Endothelial cell of umbilical vein (primary cell): Measurements from ENCODE around the gene DDHD1. TPM values are rescaled to one million over a fixed set of nuclear protein-coding genes. Genes with fewer than 3 reads are reported as not detected.

ENCODE experiments used
- BruUV-seq: library from RNA; stranded (reverse); fragments of 400-500 nt; replicated peaks from 2 replicates; lab custom pipeline; 2021; lab: Mats Ljungman, UMichigan
- CTCF ChIA-PET: fragments of 300-600, 350-600 bp; sonication (Branson Sonifier 250); formaldehyde crosslinking; loops from one replicate; lab custom pipeline; 2021; ENCODE audit warnings: antibody characterized with exemption, inconsistent platforms; lab: Charles Lee
- POLR2A ChIA-PET: fragments of 300-600, 350-600 bp; sonication (Branson Sonifier 250); formaldehyde crosslinking; loops from one replicate; lab custom pipeline; 2021; ENCODE audit warnings: antibody characterized with exemption, inconsistent platforms; lab: Charles Lee
- DNase-seq: peaks from one replicate; pipeline ENCODE4 v3.0.0-alpha.2; 2011; ENCODE audit warnings: low read depth, low spot score
- FAIRE-seq: peaks from 2 replicates; lab custom pipeline; 2011; peaks lifted over from hg19 to GRCh38; lab: Jason Lieb, UNC
- H2AFZ ChIP-seq: 2 replicates; pipeline ENCODE4 v1.6.0; 2012; ENCODE audit warnings: low read depth, low read length, control low read depth, inconsistent platforms
- H3K27ac ChIP-seq: 2 replicates; pipeline ENCODE4 v1.5.1; 2011; ENCODE audit warnings: low read depth, mild to moderate bottlenecking, control low read depth, low read length, moderate library complexity; ENCODE audit not compliant: insufficient read depth
- H3K27me3 ChIP-seq, 2 experiments: 2 replicates each; pipeline versions ENCODE4 v1.6.0 to v1.6.1; 2011; ENCODE audit warnings: low read length in 2 of 2, mixed read lengths in 1 of 2; ENCODE audit not compliant: control insufficient read depth in 2 of 2, insufficient read depth in 2 of 2
- H3K36me3 ChIP-seq, 2 experiments: 2 replicates in 1 of 2; 3 replicates in 1 of 2; pipeline ENCODE4 v1.5.1; 2011; ENCODE audit warnings: low read length in 2 of 2, mild to moderate bottlenecking in 1 of 2, moderate library complexity in 1 of 2; ENCODE audit not compliant: control insufficient read depth in 2 of 2, insufficient read depth in 2 of 2; ENCODE audit errors: extremely low read depth in 1 of 2
- H3K4me1 ChIP-seq: 3 replicates; pipeline ENCODE4 v1.5.1; 2011; ENCODE audit warnings: mild to moderate bottlenecking, low read length; ENCODE audit not compliant: control insufficient read depth, insufficient read depth; ENCODE audit errors: extremely low read depth
- H3K4me2 ChIP-seq: 2 replicates; pipeline ENCODE4 v1.6.1; 2011; ENCODE audit warnings: low read length, control low read depth, mixed read lengths; ENCODE audit not compliant: insufficient read depth
- H3K4me3 ChIP-seq, 3 experiments: fragments of 200-600 bp in 1 of 3; sonication (generic), shearing (Covaris generic) in 1 of 3; replicated peaks in 1 of 3; 2 replicates each; pipeline ENCODE4 v1.5.1; 2011 to 2016; ENCODE audit warnings: control low read depth in 3 of 3, low read length in 3 of 3, mild to moderate bottlenecking in 2 of 3, inconsistent platforms in 1 of 3, low read depth in 1 of 3, moderate library complexity in 1 of 3; ENCODE audit not compliant: insufficient read depth in 1 of 3
- H3K79me2 ChIP-seq: 2 replicates; pipeline ENCODE4 v1.6.0; 2012; ENCODE audit warnings: low read length, inconsistent platforms; ENCODE audit not compliant: control insufficient read depth, insufficient read depth
- H3K9ac ChIP-seq: replicated peaks from 2 replicates; pipeline ENCODE3; 2011; ENCODE audit warnings: low read length, control low read depth; ENCODE audit not compliant: insufficient read depth; ENCODE audit errors: extremely low read depth
- H3K9me1 ChIP-seq: replicated peaks from 3 replicates; pipeline ENCODE4 v1.6.0; 2011; ENCODE audit warnings: mild to moderate bottlenecking, low read length; ENCODE audit not compliant: control insufficient read depth, insufficient read depth; ENCODE audit errors: extremely low read depth
- H3K9me3 ChIP-seq: replicated peaks from 2 replicates; pipeline ENCODE4 v1.5.1; 2012; ENCODE audit warnings: low read length, inconsistent platforms; ENCODE audit not compliant: control insufficient read depth, insufficient read depth
- H4K20me1 ChIP-seq: replicated peaks from 2 replicates; pipeline ENCODE3; 2011; ENCODE audit warnings: mild to moderate bottlenecking, low read length; ENCODE audit not compliant: control insufficient read depth, insufficient read depth; ENCODE audit errors: extremely low read depth
- EZH2 ChIP-seq: IDR thresholded peaks from 2 replicates; pipeline ENCODE4 v1.6.1; 2012; ENCODE audit warnings: borderline replicate concordance, low read depth, mild to moderate bottlenecking, moderate library complexity, low read length, inconsistent platforms; ENCODE audit not compliant: severe bottlenecking
- FOS ChIP-seq: IDR thresholded peaks from 2 replicates; pipeline ENCODE4 v1.6.1; 2011; ENCODE audit warnings: mild to moderate bottlenecking, low read length, moderate library complexity, borderline replicate concordance; ENCODE audit not compliant: insufficient read depth
- GATA2 ChIP-seq: IDR thresholded peaks from 2 replicates; pipeline ENCODE4 v1.7.0; 2011; ENCODE audit warnings: low read depth, mild to moderate bottlenecking, moderate library complexity, mixed read lengths, low read length; ENCODE audit not compliant: insufficient read length, insufficient read depth
- JUN ChIP-seq: IDR thresholded peaks from 2 replicates; pipeline ENCODE4 v1.6.1; 2011; ENCODE audit warnings: borderline replicate concordance, low read depth; ENCODE audit not compliant: insufficient read length, insufficient read depth
- MYC ChIP-seq: IDR thresholded peaks from one replicate; pipeline ENCODE4 v1.6.1; 2011; ENCODE audit warnings: mild to moderate bottlenecking, low read depth, low read length
- POLR2A ChIP-seq: IDR thresholded peaks from 2 replicates; pipeline ENCODE4 v1.6.1; 2012; ENCODE audit warnings: low read depth, mild to moderate bottlenecking, control low read depth, low read length
- POLR2AphosphoS5 ChIP-seq: IDR thresholded peaks from 2 replicates; pipeline ENCODE4 v1.6.1; 2012; ENCODE audit warnings: low read depth, mild to moderate bottlenecking, control low read depth, low read length, moderate library complexity; ENCODE audit not compliant: insufficient read depth
- dilution Hi-C: fragments of 300-500 bp; cut with MboI; formaldehyde crosslinking; loops from one replicate; pipeline ENCODE4 v1.15.0; 2019; ENCODE audit warnings: low sequenced_read_pairs; ENCODE audit not compliant: extremely low pct_ligation_motif_present
- intact Hi-C: fragments of 100-400 bp; cut with micrococcal nuclease; formaldehyde crosslinking; loops from one replicate; pipeline ENCODE4 v1.10.0; 2022
- polyA plus RNA-seq, 4 experiments: library from polyadenylated mRNA; depleted of rRNA in 3 of 4; stranded (reverse) in 3 of 4; unstranded in 1 of 4; fragments of >200 nt; gene quantifications; 2 replicates each; pipeline versions ENCODE4 v1.2.1 to v1.2.3, GENCODE V29; 2011 to 2012; ENCODE audit warnings: missing spikeins in 1 of 4
- total RNA-seq: library from RNA; stranded (reverse); gene quantifications from 2 replicates; pipeline ENCODE4 v1.2.3, GENCODE V29; 2021
- TF ChIP-seq, protein P1 (sequence below): IDR thresholded peaks from 2 replicates; pipeline ENCODE4 v1.6.1; 2011; ENCODE audit not compliant: insufficient read depth, insufficient read length
- TF ChIP-seq, protein P2 (sequence below), 2 donors: IDR thresholded peaks; 1 replicate in 1 of 2; 2 replicates in 1 of 2; pipeline ENCODE4 v1.5.1; 2011; ENCODE audit warnings: low read length in 2 of 2, mild to moderate bottlenecking in 2 of 2, moderate library complexity in 2 of 2, control low read depth in 1 of 2, inconsistent platforms in 1 of 2, low read depth in 1 of 2; ENCODE audit not compliant: insufficient read depth in 1 of 2; ENCODE audit errors: extremely low read depth in 1 of 2

The DDHD1 gene
- total and polyA plus RNA-seq, 2 donors (not counting 3 experiments of a cell fraction or from before 2014, with no cell fraction given) = 2.7 to 12.4 TPM

DNA sequence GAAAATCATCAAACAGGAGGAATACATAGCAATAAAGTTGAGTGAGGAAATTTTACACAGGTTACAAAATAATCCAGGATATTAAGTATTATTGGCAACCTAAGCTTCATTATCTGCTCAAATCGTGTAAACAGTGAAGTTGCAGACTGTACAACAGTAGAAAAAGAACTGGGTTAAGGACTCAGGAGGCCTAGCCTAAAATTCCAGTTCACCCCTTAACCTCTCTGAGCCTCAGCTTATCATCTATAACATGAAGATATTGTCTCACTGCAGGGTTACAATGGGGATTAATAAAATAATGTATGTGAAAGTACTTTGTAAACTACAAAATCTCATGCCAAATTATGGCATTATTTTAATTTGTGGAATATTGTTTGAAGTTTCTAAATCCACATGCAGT is 26.0 kb downstream of the DDHD1 start:
- no peak overlapping the region for H3K4me3 ChIP-seq
- TF ChIP-seq GATA2 (no peak), EZH2 (no peak)

DNA sequence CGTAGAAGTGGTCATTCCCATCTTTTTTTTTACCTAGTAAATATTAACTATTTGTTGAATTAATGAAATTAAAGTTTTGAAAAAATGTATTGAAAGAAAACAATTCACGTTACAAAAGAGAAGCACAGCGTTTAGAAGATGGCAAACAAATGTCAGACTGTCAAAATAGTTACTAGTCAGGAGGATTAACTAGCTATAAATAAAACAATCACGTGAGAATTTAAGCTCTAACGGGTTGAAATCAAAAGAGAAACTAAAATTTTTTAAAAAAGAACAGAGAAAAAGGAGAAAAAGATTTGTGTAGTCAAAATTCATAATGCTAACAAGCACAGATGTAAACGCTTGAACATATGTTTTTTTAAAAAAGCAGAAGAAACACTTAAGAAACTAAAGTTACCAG is 26.4 kb downstream of the DDHD1 start:
- dilution Hi-C loops = no loop called here
- ChIA-PET POLR2A (no interaction called here), CTCF (interaction anchor here (0.8 to 1.4 kb wide), 3 partner anchors 15 to 31 kb away, joined by 3 to 5 read pairs (median 4); no protein-coding TSS in a partner anchor)
- no peak overlapping the region for H3K4me2 ChIP-seq
- no peak overlapping the region for H3K27ac ChIP-seq
- H4K20me1 ChIP-seq = no peaks in the 10 kb centered on the region
- BruUV-seq = no TSS peak
- H3K36me3 ChIP-seq = no peaks in the 10 kb centered on the region
- H3K79me2 ChIP-seq = no peaks in the 10 kb centered on the region
- H3K4me3 ChIP-seq = no peak overlapping the region
- intact Hi-C loops = no loop called here
- no peak overlapping the region for H2AFZ ChIP-seq
- no peak overlapping the region for H3K9ac ChIP-seq
- FAIRE-seq (no peak), DNase-seq (no peak)
- H3K4me1 ChIP-seq = no peaks in the 10 kb centered on the region
- H3K9me1 ChIP-seq = no peaks in the 10 kb centered on the region
- H3K9me3 ChIP-seq = no peaks in the 10 kb centered on the region
- TF ChIP-seq POLR2A = no peak
- TF ChIP-seq FOS = no peak
- TF ChIP-seq, protein P1, sequence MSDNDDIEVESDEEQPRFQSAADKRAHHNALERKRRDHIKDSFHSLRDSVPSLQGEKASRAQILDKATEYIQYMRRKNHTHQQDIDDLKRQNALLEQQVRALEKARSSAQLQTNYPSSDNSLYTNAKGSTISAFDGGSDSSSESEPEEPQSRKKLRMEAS = no peak
- TF ChIP-seq EZH2 = no peak
- TF ChIP-seq, protein P2, sequence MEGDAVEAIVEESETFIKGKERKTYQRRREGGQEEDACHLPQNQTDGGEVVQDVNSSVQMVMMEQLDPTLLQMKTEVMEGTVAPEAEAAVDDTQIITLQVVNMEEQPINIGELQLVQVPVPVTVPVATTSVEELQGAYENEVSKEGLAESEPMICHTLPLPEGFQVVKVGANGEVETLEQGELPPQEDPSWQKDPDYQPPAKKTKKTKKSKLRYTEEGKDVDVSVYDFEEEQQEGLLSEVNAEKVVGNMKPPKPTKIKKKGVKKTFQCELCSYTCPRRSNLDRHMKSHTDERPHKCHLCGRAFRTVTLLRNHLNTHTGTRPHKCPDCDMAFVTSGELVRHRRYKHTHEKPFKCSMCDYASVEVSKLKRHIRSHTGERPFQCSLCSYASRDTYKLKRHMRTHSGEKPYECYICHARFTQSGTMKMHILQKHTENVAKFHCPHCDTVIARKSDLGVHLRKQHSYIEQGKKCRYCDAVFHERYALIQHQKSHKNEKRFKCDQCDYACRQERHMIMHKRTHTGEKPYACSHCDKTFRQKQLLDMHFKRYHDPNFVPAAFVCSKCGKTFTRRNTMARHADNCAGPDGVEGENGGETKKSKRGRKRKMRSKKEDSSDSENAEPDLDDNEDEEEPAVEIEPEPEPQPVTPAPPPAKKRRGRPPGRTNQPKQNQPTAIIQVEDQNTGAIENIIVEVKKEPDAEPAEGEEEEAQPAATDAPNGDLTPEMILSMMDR (IDR thresholded peaks at IDR 0.05; ENCODE audit: extremely low read depth in 1 of 2, insufficient read depth in 1 of 2, low read depth in 1 of 2, low read length in 2 of 2) = no peak
- TF ChIP-seq POLR2AphosphoS5 = no peak
- TF ChIP-seq MYC = no peak
- no peak for TF ChIP-seq GATA2
- TF ChIP-seq JUN = no peak
- H3K27me3 ChIP-seq = no peaks in the 10 kb centered on the region

More for the DNA sequence above, 26.0 kb downstream of the DDHD1 start:
- Histone ChIP-seq H3K9ac (no peak overlapping the region), H3K9me1 (no peaks in the 10 kb centered on the region), H3K27ac (no peak overlapping the region), H3K4me2 (no peak overlapping the region), H3K9me3 (no peaks in the 10 kb centered on the region), H3K36me3 (no peaks in the 10 kb centered on the region), H3K4me1 (no peaks in the 10 kb centered on the region), H2AFZ (no peak overlapping the region), H4K20me1 (no peaks in the 10 kb centered on the region), H3K27me3 (no peaks in the 10 kb centered on the region), H3K79me2 (no peaks in the 10 kb centered on the region)
- BruUV-seq = no TSS peak
- POLR2A ChIA-PET = no interaction called here
- no peak for FAIRE-seq
- DNase-seq = no peak
- intact Hi-C loops (no loop called here), dilution Hi-C loops (no loop called here)
- CTCF ChIA-PET = interaction anchor here (0.8 to 1.4 kb wide), 3 partner anchors 15 to 31 kb away, joined by 3 to 5 read pairs (median 4); no protein-coding TSS in a partner anchor
